ENCODE data around the gene TMEM115.
A peak's percentile ranks its signal among the peaks of the same experiment; 100 is the strongest.

The TMEM115 gene

DNA sequence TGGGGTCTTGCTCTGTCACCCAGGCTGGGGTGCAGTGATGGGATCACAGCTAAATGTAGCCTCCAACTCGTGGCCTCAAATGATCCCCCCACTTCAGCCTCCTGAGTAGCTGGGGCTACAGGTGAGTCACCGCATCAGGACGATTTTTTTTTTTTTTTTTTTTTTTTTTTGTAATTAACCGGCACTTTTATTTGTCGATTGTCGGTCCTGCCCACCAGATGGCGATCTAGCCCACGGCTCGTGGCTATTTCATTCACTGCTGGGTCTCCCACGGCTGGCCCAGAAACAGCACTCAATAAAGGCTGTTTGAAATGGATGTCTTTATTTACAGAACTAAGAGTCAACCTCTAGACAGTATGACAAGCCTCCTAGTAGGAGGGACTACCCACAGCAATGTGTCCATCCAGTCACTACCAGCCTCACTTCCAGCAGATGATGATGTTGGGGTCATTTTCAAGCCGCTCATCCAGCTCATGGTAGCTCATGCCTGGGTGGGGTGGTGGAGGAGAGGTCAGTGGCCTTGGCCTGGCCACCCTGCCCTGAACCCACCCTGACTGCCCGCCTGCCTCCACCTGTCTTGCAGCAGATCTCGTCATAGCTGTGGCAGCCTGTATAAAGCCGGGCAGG lies 12.0 kb downstream of the TMEM115 start:
- TF ChIP-seq, protein P1, sequence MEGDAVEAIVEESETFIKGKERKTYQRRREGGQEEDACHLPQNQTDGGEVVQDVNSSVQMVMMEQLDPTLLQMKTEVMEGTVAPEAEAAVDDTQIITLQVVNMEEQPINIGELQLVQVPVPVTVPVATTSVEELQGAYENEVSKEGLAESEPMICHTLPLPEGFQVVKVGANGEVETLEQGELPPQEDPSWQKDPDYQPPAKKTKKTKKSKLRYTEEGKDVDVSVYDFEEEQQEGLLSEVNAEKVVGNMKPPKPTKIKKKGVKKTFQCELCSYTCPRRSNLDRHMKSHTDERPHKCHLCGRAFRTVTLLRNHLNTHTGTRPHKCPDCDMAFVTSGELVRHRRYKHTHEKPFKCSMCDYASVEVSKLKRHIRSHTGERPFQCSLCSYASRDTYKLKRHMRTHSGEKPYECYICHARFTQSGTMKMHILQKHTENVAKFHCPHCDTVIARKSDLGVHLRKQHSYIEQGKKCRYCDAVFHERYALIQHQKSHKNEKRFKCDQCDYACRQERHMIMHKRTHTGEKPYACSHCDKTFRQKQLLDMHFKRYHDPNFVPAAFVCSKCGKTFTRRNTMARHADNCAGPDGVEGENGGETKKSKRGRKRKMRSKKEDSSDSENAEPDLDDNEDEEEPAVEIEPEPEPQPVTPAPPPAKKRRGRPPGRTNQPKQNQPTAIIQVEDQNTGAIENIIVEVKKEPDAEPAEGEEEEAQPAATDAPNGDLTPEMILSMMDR (IDR thresholded peaks at IDR 0.05; ENCODE audit: borderline replicate concordance, control extremely low read depth, extremely low read depth, insufficient read depth, missing control alignments): peak; percentile 51
- in situ Hi-C loops (cut with MboI; ENCODE audit: low sequenced_read_pairs, unreplicated experiment): no loop called here
- peak; percentile 73 for DNase-seq (ENCODE audit: low spot score)

DNA sequence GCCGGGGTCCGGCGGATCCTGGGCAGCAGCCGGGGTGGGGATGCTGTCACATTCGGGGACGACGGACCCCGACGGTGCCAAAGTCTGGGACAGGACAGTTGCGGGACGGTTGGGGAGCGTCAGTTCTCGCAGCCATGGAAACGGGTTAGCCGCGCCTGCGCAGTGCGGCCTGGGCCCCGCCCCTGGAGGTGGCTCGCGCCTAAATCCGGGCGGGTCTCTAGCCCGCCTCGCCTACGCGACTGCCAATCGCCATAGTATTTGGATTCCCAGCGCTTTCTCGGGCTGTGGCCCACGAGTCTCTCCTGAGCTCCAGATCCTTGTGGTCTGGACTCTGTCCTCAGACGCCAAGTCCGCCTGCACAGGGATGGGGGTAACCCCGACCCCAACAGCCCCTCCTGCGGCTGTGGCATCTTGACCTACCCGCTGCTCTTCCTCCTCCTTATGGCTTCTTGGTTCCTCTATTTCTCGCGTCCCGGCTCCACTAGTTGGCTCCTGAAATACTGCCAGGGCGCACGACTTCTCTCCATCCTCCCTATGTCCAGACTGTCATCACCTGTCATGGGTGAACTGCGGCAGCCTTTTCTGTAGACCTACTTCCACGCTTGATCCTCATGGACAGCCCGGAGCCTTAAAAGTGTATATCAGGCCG lies 13.6 kb downstream of the TMEM115 start, which contains the start of gene ZMYND10:
TSS of gene ZMYND10 (minus strand) at position 147 of the 649 bp plus-strand sequence. CDS start 153 bp downstream, outside the sequence.
- peak; percentile 89 for DNase-seq (ENCODE audit: low spot score)
- TF ChIP-seq, protein P1 (IDR thresholded peaks at IDR 0.05; ENCODE audit: borderline replicate concordance, control extremely low read depth, extremely low read depth, insufficient read depth, missing control alignments): no peak
- in situ Hi-C loops (cut with MboI; ENCODE audit: low sequenced_read_pairs, unreplicated experiment): no loop called here

DNA sequence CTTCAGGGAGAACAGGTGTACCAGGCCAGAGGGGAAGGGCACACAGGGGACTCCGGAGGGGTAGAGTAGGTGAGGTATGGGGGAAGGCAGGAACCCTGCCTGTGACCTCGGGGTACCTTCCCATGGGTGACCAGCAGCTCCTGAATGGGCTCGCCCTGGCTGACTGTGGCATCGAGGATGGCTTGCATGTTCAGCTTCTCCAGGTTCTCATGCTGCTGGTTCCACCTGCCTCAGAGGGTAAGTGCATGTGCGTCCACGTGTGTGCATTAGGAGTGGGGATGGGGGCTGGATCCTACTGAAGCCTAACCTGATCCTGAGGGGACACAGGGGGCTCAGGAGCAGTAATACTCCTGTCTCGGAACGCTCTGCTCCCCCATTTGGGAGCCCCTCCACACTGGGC lies 14.3 kb downstream of the TMEM115 start:
- in situ Hi-C loops (cut with MboI; ENCODE audit: low sequenced_read_pairs, unreplicated experiment): no loop called here
- no peak for DNase-seq (ENCODE audit: low spot score)
- TF ChIP-seq, protein P1 (IDR thresholded peaks at IDR 0.05; ENCODE audit: borderline replicate concordance, control extremely low read depth, extremely low read depth, insufficient read depth, missing control alignments): no peak

DNA sequence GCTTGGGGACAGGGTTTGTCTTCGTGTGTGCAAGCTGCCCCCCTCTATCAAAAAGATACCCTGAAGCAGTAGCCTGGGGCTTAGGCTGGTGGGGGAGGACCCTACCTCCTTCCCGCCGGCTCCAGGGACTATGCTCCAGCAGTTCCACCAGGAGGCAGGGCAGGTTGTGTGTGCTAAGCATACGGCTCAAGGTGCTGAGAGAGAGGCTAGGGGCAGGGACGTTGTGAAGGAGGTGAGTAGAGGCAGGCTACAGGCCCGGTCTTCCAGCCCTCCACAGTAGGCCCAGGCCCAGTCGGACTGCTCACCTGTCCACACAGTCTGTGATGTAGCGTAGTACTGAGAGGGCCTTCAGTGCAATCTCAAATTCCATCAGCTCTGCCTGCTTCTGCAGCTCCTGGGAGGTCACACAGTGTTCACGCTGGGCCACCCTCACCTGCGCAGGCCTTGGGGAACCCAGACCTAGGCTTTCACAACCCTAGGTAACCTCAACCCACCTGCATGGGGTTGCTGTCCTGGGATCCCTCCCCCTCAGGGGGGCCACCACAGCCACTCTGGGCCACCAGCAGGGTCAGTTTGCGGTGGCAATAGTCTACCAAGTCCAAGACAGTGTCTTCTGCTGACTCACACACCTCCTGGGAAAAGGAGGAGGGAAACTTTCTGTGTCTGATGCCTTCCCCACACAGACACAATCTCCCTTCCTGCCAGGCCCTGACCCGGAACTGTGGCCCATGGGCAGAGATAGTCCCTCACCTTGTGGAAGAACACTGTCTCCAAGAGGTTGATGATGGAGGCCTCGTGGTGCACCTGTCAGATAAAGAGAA lies 16.3 kb downstream of the TMEM115 start:
- in situ Hi-C loops (cut with MboI; ENCODE audit: low sequenced_read_pairs, unreplicated experiment): no loop called here
- DNase-seq (ENCODE audit: low spot score): no peak
- TF ChIP-seq, protein P1 (IDR thresholded peaks at IDR 0.05; ENCODE audit: borderline replicate concordance, control extremely low read depth, extremely low read depth, insufficient read depth, missing control alignments): no peak

DNA sequence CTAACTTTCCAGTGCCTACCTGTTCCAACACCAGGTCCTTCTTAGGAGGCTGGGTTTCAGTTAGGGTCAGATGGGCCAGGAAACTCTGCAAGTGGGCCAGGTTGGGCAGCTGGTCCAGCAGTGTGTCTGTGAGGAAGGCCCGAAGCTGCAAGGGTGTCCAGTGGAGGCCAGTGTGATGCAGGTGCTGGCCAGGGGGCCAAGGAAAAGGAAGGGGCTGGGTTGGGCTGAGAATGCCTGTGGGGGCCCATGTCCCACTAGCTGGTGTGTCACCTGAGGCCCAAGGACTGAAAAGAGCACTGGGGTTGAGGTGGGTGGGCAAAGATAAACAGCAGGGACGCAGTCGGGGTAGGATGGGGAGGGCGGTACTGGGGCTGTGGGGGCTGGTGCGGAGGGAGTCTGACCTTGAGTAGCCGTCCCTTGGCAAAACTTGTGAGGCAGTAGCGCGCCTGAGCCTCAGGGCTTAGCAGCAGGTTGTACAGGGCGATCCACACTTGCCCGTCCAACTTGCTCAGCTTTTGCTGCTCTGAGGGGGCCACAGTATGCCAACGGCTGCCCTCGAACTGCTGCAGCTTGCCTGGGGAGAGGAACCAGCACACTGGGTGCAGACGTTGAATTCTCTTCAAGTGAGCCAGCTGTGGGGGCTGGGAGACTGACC lies 17.2 kb downstream of the TMEM115 start:
- in situ Hi-C loops (cut with MboI; ENCODE audit: low sequenced_read_pairs, unreplicated experiment): no loop called here
- TF ChIP-seq, protein P1 (IDR thresholded peaks at IDR 0.05; ENCODE audit: borderline replicate concordance, control extremely low read depth, extremely low read depth, insufficient read depth, missing control alignments): no peak
- DNase-seq (ENCODE audit: low spot score): no peak

DNA sequence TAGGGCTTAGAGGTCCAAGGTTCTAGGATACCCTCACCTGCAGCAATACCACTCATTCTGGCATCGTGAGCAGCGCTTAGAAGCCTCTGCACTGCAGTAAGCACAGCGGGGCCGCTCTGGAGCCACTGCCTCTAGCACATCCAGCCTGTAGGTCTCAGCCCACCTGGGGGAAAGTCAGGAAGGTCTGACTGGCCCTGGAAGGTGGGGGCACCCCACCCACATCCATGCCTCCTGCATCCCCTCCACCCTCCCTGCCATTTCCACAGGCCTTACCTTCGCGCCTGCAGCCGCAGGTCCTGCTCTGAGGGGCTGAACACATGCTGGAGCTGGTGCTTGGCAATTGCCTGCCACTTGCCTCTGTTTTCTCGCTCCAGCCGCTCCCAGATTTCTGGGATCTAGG lies 17.8 kb downstream of the TMEM115 start:
- no peak for DNase-seq (ENCODE audit: low spot score)
- TF ChIP-seq, protein P1 (IDR thresholded peaks at IDR 0.05; ENCODE audit: borderline replicate concordance, control extremely low read depth, extremely low read depth, insufficient read depth, missing control alignments): no peak
- in situ Hi-C loops (cut with MboI; ENCODE audit: low sequenced_read_pairs, unreplicated experiment): no loop called here

Data from GM13976 (cell line).